HG03558 (cell line): Measurements from ENCODE around the gene MNAT1.

Experiments used
- ATAC-seq: cut with Tn5 transposase; IDR thresholded peaks from one replicate; pipeline ENCODE4 v1.9.1; 2021; ENCODE audit warnings: moderate number of reproducible peaks; ENCODE audit not compliant: unreplicated experiment; ENCODE audit errors: extremely low read depth

Gene MNAT1

DNA sequence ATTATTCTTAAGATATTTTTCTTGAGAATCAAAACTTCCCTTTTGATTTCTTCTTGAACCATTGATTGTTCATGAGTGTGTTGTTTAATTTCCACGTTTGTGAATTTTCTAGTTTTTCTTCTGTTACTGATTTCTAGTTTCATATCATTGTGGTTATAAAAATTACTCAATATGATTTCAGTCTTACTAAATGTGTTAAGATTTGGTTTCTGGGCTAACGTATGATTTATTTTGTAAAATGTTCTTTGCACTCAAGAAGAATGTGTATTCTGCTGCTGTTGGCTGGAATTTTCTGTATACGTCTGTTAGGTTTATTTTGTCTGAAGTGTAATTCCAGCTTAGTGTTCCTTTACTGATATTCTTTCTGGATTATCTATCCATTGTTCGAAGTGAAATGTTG, 221.6 kb downstream of the MNAT1 start:
- ATAC-seq, result no peak

DNA sequence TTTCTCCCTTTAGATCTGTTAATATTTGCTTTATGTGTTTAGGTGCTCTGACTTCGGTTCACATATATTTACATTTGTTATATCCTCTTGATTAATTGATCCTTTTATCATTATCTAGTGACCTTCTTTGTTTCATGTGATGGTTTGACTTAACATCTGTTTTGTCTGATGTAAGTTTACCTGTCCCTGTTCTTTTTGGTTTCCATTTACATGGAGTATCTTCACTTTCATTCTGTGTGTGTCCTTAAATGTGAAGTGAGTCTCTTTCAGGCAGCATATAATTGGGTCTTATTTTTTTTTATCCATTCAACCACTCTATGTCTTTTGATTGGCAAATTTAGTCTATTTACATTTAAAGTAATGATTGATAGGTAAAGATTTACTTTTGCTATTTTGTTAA, 222.1 kb downstream of the MNAT1 start:
- no peak for ATAC-seq

DNA sequence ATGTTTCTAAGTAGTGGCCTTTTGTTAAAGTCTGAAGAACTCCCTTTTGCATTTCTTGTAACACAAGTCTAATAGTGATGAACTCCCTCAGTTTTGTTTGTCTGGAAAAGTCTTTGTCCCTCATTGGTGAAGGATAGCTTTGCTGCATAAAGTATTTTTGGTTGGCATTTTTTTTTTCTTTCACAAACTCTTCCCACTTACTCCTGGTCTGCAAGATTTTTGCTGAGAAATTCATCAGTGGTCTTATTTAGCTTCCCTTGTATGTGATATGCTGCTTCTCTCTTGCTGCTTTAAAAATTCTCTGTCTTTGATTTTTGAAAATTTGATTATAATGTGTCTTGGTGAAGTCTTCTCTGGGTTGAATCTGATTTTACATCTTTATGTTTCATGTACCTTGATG, 223.6 kb downstream of the MNAT1 start:
- no peak for ATAC-seq

DNA sequence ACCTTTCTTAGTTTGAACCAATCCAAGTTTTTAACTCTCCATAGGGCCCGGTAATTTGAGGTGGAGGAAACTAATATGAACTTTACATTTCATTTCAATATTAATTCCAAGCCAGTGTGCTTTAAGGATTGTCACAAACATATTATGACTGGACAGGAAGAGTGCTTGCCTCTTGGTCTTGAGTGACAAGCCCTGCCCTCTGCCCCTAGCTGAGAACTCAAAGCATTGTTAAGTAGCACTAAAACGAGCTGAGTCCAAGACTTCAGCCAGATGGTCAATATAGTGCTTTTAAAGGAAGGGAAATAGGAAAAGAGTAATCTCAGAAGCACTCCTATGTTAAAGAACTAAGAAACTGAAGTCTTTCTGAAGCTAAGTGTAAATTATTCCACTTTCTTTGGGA, 229.2 kb downstream of the MNAT1 start:
- ATAC-seq, result no peak

DNA sequence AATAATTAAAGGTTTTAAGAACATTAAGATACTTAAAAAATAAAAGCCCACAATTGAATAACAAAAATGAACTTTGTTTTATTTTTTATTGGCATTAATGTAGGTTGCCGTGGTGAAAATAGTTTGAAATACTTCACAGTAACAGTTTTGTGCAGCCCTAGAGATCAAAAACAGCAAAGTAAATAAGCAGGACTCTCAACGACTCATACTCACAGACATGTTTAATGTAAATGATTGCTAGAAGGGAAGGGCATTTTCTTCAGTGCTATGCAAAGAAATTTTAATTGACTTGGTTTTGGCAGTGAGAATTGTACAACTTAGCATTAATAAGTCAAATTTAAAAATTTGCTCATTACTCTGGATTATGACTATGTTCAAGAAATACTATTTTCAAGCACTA, 230.3 kb downstream of the MNAT1 start:
- ATAC-seq, result no peak

DNA sequence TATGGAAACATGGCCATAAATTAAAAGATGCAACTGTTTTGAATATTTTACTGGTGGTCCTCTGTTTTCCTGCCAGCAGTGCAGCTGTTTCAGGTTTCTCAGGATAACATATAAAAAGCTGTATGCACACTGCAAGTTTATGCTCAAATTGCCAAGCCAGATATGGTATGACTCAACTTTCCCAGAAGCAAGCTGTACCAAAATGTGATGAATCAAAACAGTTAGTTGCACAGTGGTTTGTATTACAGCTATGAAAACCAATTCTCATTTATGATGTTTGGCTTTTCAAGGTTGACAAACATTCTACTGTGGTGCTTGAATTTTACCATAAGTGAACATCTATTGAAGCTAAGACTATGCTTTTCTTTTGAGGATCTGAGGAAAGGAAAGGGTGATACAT, 230.8 kb downstream of the MNAT1 start:
- no peak for ATAC-seq

DNA sequence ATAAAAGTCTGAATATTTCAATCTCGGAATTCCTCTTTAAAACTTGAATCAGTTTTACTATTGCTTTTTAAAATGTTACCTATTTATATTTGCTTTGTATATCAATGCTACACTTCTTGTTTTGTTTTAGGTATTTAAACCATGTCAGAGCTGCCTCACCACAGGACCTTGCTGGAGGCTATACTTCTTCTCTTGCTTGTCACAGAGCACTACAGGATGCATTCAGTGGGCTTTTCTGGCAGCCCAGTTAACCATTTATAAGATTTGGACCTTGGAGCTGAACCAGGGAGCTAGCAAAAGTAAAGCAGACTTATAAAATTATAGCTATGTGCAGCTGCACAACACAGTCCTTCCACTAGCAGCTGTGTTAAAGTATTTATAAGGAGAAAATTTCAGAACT, 233.5 kb downstream of the MNAT1 start:
- ATAC-seq, result no peak

DNA sequence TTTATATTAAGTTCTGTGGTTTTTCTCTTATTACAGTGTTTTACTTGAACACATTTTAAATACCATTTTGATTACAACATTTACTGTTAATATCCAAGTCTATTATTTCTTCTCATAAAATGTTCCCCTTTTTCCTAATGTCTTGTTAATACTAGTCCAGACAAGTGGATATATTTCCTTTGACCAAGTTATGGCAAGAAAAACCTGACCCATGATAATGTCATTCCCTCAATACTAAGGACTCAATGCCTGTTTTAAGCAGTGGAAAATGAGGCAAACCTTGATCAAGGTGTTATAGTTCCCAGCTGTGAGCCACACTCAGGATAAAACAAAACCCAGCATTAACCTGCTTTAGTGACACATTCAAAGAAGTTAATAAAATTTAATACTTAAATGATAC, 234.1 kb downstream of the MNAT1 start:
- no peak for ATAC-seq

DNA sequence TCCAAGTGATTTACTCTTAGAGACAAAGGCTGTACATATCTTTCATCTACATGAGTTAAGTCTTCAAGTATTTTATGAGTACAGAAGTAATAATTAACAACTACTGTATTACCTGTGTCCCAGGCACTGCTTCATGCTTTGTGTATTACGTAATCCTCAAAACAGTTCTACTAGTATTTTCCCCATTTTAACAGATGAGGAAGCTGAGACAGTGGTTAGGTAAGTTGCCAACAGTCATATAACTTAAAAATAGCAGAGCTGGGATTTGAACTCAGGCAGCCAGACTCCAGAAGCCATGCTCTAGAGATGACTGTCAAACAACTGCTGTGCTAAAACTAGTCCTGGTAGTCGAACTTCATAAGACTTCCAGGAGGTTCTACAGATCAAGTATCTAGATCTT, 235.6 kb downstream of the MNAT1 start:
- no peak for ATAC-seq

DNA sequence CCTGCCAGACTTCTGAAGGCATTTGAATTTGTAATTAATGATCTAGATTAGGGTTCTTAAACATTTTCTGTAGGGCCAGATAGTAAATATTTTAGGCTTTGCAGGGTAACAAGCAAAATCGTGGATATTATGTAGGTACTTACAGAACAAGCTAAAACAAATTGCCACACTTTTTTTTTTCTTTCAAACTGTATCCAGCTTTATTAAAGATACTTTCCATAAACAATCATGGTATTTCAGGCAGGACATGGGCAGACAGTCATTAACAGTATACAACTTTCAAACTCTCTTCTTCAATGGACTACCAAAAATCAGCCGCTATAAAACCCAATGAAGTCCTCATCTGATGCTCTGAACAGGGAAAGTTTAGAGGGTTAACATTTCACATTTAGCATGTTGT, 236.7 kb downstream of the MNAT1 start:
- ATAC-seq, result no peak

DNA sequence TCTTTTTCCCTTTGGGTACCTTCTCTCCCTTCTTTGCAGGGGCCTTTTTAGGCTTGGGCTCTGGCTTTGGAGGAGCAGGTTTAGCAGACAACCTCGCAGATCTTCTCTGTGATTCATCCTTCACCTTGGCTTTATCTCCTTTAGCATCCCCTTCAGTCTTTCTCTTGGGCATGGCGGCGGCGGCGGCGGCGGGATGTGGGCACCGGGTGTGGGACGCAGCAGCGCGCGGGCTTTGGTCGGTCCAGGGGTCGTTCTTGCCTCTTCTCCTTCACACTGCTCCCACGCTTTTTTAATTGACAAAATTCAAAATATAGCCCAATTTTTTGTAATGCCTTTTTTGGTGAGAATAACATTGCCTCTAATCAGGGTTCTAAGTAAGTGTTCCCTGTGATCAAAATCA, 237.7 kb downstream of the MNAT1 start:
- no peak for ATAC-seq

DNA sequence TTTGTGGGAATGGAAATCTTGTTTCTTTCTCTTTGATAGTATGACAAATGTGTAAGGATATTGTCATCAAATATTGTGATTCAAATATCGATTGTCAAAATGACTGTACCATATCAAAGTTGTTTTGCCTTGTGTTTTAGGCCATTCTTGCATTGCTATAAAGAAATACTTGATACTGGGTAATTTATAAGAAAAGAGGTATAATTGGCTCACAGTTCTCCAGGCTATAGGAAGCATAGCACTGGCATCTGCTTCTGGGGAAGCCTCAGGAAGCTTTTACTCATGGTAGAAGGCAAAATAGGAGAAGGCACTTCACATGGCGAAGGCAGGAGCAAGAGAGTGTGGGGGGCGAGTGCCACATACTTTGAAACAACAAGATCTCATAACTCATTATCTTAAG, 238.5 kb downstream of the MNAT1 start:
- ATAC-seq, result no peak

DNA sequence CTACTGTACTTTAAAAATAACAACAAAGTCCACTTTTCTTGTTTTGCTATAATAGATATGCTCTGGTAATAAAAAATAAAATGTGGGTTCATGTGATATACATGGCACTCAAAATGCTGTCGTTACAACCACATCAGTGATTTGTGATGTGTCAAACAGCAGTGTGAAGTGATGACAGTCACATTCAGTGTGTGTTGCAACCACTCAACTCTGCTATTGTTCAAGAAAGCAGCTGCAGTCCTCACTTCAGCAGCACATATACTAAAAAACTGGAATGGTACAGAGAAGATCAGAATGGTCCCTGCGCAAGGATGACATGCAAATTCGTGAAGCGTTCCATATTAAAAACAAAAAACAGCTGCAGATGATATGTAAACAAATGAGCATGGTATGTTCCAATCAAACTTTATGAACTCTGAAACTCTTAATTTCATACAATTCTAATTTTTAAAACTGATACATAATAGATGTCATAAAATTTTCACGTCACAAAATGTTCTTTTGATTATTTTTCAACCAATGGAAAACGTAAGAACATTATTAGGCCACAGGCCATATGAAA, 239.6 kb downstream of the MNAT1 start:
- ATAC-seq, result no peak

DNA sequence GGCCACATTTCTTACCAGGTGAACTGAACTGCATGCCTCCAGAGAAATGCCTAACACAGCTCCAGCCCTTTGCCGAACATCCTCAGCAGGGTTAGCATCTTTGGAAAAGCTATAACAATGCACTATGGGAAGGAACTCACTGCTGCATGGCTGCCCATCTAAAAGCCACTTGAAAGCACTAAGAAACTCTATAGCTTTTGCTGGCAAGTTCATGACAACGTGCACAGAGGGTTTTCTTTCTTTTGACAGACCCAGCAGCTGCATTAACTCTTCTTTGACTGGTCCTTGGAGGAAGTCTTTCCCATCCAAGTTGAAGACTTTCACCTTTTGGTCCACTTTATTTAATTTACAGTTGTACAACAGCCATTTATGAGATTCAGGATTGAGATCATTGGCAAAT, 241.0 kb downstream of the MNAT1 start:
- no peak for ATAC-seq

DNA sequence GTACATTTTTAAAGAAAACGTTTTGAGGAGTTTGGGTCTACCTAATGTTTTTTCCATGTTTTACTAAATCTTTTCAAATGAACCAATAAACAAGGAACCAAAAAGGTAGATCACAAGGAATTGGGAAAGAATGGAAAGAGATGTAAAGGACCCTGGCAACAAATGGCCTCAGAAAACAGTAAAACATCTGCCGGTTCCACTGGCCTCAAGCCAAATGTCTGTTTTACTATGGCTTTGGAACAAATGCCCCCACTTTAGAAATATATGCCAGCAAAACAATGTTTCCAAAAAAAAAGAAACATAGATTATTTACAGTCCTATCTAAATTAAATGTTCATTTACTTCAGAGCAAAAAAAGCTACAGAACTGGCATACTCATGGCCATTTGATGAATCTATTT, 243.3 kb downstream of the MNAT1 start:
- no peak for ATAC-seq

DNA sequence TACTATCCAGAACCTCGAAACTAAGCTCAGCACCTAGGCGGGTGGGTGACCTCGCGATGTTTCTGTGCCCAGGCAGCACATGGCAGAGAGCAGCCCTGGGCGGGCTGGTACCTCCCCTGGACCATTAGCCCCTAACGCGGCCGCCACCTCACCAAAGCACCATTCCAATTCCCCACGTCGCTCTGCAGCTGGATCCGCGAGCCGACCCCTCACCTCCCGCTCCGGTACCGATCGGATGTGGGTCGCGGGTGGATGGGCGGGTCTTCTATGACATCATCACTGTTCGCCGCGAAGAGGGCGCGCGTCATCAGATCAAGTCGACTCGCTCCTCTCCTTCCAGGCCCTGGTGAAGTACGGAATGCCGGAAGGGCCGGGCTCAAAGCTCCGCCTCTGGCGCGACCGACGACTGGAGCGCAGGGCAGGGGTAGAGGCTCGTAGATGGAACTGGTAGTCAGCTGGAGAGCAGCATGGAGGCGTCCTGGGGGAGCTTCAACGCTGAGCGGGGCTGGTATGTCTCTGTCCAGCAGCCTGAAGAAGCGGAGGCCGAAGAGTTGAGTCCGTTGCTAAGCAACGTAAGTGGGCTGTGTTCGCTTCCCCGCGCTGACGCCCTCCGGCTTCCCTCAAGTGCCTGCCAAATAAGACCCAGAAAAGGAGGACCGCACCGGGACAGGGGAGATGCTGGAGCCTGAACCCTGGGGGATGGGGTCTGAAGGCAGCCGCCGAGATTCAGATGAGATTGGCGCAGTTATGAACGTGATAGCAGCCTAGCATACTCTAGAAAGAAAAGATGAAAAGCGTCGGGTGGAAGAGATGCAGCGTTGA, 246.5 kb downstream of the MNAT1 start, which contains the start of the genes SLC38A6 and TRMT5:
TSS of gene SLC38A6 (plus strand) at position 435 of the 822 bp plus-strand sequence. CDS start at position 468, 33 bp downstream.
TSS of gene TRMT5 (minus strand) at position 269 of the 822 bp plus-strand sequence. CDS start at position 163, 106 bp downstream.
- peak; percentile 72 for ATAC-seq

DNA sequence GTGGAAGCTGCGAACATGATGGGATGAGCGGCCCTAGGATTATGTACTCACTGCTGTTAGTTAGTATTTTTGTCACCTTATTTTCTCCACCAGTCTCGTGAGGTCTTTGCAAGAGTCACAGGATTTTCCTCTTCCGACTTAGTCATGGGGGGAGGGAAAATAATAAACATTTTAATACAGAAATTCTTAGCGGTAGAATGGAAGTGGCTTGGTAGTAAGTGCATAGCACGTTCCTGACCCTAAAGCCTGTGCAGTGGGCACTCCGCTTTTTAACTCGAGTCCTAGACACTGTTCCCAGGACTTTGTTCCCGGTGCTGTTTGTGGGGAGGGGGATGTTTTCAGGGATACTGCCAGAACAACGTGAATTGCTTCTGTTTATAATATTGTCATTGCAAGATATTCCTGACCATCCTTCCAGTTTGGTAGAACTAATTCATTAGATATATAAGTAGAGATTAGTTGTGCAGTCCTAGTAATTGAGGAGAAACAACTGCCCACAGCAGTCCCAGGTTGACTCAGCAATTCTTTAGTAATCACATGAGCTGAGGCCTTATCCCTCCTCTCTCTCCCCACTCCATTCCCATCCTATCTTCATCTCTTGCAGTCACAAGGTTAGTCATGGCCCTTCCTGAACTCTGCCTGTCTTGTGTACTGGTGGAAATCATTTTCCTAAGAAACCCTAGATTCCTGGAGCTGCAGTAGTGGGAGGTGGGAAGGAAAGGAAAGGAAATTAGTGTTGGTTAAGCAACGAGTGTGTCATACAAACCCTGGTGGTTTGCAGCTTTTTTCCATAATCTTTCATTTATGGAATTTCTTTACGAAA, 247.3 kb downstream of the MNAT1 start:
- no peak for ATAC-seq

DNA sequence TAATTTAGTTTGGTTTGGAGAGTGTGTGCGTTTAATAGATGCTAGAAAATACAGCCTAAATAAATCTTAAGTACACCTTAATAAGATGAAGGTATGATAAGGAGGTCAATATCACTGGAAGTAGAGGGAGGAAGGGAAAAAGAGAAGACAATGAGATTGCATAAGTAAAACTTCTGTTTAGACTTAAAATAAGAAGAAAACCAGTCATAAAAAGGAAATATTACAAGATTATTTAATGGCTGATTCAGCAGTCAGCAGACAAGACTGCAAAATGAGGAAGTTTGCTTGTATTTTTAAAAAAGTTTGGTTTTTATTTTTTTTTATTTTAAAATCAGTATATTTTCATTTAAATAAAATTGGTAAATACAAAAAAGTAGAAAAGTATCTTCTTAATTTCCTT, 249.6 kb downstream of the MNAT1 start:
- ATAC-seq, result no peak

DNA sequence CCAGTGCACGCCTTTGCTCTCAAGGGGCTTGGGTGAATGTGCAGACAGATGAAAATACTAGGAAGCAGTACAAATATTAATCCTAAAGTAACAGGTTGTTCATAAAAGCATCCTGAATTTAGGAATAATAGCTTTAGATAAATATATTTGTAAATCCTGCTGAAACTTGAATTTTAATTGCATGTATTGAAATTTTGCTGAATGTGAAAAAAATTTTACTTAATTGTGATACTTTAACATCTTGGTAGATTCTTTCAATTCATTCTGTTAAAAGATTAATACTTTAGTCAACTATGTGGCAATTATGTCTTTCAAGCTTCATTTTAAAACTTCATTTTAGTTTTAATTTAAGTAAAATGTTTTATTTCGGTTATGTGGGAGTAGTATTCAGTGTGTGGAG, 251.9 kb downstream of the MNAT1 start:
- no peak for ATAC-seq

DNA sequence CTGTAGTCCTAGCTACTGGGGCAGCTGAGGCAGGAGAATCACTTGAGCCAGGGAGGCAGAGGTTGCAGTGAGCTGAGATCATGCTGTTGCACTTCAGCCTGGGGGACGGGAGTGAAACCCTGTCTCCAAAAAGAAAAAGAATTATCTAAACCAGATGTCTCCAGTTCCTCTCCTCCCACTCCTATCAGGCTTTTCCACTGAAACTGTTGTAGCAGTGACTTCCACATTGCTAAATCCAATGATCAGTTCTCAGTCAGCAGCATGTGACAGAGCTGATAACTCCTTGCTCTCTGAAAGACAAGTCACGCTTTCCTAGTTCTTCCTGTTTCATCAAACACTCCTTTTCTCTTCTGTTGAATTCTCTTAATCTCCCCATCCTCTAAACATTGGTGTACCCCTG, 255.0 kb downstream of the MNAT1 start:
- ATAC-seq, result no peak

DNA sequence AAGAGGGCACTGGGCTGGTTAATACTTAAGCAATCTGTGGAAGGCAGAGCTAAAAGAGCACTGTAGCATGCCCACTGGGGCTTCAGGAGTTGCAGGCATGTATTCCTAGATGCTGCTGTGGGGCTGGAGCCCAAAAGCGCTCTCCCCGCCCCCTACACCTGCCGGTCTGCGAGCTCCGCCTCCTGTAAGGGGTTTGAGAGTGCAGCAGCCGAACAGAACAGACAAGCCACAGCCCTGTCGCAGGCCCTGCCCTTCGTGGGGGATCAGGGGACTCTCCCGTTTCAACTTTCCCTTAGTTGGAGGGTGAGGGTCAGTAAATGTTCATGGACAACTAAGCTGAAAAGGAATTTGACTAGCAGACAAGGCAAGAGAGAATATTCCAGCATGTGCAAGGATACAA, 264.1 kb downstream of the MNAT1 start:
- no peak for ATAC-seq
